ENCODE results near the gene TSPAN7.

TSPAN7 gene

GRCh38 chrX:38699121-38699520 is 137.8 kb downstream of the TSPAN7 start:
- DNase-seq: no peak

GRCh38 chrX:38699696-38700095 is 138.4 kb downstream of the TSPAN7 start:
- DNase-seq: no peak

- DNase-seq: no peak
Observed at GRCh38 chrX:38701073-38701472, 139.7 kb downstream of the TSPAN7 start.

DNA sequence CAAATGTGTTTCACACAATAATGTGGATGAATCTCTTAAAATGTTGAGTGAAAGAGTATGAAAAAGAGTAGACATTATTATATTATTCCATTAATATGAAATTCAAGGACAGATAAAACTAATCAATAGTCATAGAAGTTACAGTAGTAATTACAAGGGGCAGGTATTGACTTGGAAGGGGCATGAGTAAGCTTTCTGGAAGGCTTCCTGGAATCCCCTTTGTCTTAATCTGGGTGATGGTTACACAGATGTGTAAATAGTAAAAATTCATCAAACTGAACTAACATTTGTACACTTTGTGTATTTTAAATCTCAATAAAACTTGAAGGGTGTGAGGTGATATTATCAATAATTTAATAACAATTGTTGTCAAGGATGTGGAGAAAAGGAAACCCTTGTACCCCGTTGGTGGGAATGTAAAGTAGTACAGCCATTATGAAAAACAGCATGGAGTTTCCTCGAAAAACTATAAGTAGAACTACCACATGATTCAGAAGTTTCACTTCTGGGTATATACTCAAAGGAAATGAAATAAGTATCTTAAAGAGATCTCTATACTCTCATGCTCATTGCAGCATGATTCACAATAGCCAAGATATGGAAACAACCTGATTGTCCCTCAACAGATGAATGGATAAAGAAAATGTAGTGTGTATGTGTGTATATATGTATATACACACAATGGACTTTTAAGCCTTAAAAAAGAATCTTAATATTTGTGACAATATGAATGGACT is 143.0 kb downstream of the TSPAN7 start:
- DNase-seq: no peak

DNA sequence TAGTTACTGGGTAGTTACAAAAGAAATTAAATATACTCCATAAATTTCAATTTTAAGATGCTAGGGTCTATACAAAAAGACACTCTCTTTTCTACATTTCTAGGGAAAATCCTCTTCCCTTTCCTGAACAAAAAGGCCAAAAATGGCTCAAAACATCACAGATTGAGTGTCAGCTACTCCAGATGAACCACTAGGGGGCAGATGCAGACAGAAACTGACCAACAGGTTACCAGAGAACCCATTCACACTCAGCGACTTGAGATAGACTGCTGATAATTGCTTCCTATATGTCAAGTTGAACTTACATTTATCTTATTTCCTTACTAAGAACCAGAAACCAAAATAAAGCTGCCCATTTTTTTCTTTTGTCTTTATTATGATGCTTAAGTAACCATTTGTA is 156.5 kb downstream of the TSPAN7 start:
- DNase-seq: peak; percentile 7

- DNase-seq: no peak
Observed at GRCh38 chrX:38718311-38718710, 157.0 kb downstream of the TSPAN7 start.

DNA sequence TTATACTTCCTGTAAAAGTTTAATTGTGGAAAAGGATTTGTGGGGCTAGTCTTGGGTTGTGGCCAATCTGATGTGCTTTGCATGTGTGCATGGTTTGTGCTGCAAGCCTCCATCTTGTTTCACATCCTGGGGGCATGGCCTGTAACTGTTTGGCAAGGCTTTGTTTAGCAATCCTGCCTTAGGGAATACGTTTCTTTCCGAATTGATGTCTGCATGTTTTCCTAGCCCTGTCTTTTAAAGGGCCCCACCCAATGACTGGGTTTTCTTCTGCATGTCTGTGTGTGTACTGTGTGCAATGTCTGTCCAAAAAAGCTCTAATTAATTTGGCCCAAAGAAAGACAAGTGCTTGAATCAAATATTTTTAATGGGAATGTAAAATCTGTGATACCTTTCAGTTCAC is 165.3 kb downstream of the TSPAN7 start:
- DNase-seq: no peak

GRCh38 chrX:38727668-38728067 is 166.3 kb downstream of the TSPAN7 start:
- no peak for DNase-seq

- DNase-seq: no peak
Observed at GRCh38 chrX:38732866-38733265, 171.5 kb downstream of the TSPAN7 start.

All from fibroblast of skin of right biceps (primary cell).